Endothelial cell of coronary artery (primary cell): ENCODE data around the gene BSN. TPM values are rescaled to one million over a fixed set of nuclear protein-coding genes. Genes with fewer than 3 reads are reported as not detected.

Source experiments
- total RNA-seq: library from RNA; depleted of rRNA; stranded (reverse); fragments of >200 nt; gene quantifications from 2 replicates; pipeline ENCODE4 v1.2.3, GENCODE V29; 2014

BSN gene
- under 0.01 and 0.09 TPM in 2 replicates for total RNA-seq

GRCh38 chr3:49553692-49554632, at the start of gene BSN:
Gene BSN (plus strand): TSS chr3:49554477. CDS start chr3:49554603, 126 bp downstream.

DNA sequence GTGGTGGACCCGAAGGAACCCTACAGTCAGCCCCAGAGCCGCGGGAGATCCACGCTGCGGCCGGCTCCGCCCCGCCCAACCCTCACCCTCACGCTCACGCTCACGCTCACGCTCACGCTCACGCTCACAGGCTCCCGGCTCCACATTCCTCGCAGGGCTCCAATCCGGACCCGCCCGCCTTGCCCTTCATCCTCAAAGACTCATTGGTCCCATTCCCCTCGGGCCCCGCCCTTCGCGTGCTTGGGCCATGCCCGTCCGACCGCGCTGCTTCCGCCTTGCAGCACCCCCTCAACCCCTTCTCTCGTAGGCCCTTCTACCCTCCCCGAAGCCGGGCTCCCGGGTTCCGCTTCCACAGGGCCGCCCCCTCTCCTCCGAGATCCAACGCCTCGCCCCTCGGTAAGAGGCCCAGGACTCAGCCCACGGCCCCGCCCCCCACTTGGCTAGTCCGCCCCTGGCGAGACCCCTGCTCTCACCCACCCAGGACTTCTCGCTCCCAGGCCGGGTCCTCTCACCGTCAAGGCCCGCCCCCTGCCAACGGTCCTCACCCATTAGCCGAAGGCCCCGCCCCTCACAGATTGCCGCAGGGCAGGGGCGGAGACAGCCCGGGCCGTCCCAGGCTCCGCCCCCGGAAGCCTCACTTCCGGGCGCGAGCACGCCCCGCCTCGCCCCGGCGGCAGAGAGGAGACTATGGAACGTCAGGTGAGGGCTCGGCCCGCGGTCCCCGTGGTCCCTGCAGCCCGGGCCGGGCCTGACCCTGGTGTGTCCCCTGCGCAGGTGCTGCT, 119.6 kb downstream of the BSN start, which contains the start of gene APEH:
TSS of gene APEH (plus strand) at position 637 of the 782 bp plus-strand sequence. CDS start at position 688, 51 bp downstream.

GRCh38 chr3:49689046-49689907, 135.0 kb downstream of the BSN start, which contains the start of the genes MST1 and RNF123:
Gene MST1 (minus strand): TSS chr3:49689474. CDS start chr3:49688691, 783 bp downstream.
Gene RNF123 (plus strand): TSS chr3:49689557. CDS start chr3:49691166, 1,609 bp downstream.

DNA sequence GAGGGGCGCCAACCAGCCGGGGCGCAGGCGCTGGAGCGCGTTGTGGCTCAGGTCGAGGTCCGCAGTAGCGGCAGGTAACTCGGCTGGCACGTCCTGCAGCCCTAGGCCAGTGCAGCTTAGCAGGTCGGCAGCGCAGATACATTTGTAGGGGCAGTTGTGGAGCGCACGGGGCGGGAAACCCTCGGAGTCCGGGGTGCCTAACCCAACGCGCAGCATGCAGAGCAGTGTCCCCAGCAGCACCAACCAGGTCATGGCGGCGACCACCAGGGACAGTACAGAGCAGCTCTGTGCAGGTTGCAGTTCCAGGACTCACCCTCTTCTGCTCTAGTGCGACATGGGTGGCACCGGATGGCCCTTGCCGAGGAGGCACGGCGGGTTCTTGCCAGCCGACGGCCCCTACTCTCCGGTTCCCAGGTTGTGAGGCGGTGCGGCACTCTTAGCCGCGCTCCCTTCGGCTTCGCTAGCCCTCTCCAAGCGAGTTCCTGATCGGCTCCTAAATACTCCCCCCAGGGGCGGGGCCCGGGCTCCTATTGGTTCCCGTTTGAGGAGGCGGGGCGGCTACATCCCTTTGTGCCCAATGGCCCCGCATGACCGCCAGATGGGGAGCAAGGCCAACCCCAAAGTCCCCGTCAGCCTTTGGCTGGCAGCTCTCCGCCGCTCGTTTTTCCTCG, 165.1 kb downstream of the BSN start, which contains the start of gene AMIGO3:
TSS of gene AMIGO3 (minus strand) at position 471 of the 671 bp plus-strand sequence. CDS start at position 252, 219 bp downstream.

Other genes starting within 250 kb of the BSN start
- gene USP4, start 214.4 kb upstream of the BSN start, total RNA-seq, result 26.7 and 33.3 TPM in 2 replicates
- gene GPX1, start 196.1 kb upstream of the BSN start, total RNA-seq, result 330 and 468 TPM in 2 replicates
- gene RHOA, start 142.5 kb upstream of the BSN start, total RNA-seq, result 507 and 573 TPM in 2 replicates
- 12.8 and 13.5 TPM in 2 replicates for gene TCTA, start 142.1 kb upstream of the BSN start, total RNA-seq
- gene AMT, start 132.0 kb upstream of the BSN start, total RNA-seq, result 0.27 and 1.2 TPM in 2 replicates
- 5.7 and 6.2 TPM in 2 replicates for gene NICN1, start 125.2 kb upstream of the BSN start, total RNA-seq
- gene DAG1, start 84.2 kb upstream of the BSN start, total RNA-seq, result 23.4 and 32.8 TPM in 2 replicates
- gene APEH, start 119.9 kb downstream of the BSN start, total RNA-seq, result 86.8 and 109 TPM in 2 replicates
- 1.7 and 3.9 TPM in 2 replicates for gene MST1, start 135.0 kb downstream of the BSN start, total RNA-seq
- gene RNF123, start 135.1 kb downstream of the BSN start, total RNA-seq, result 17.5 and 30.5 TPM in 2 replicates
- gene AMIGO3, start 165.2 kb downstream of the BSN start, total RNA-seq, result not detected in 2 replicates
- 36.7 and 47.6 TPM in 2 replicates for gene GMPPB, start 169.5 kb downstream of the BSN start, total RNA-seq
- 40.9 and 43.5 TPM in 2 replicates for gene IP6K1, start 232.1 kb downstream of the BSN start, total RNA-seq
- gene CDHR4, start 245.4 kb downstream of the BSN start, total RNA-seq, result not detected in 2 replicates
- gene INKA1, start 248.8 kb downstream of the BSN start, total RNA-seq, result 18.9 and 23.4 TPM in 2 replicates